MCF 10A (cell line): ENCODE data around the gene HSF2. TPM values are rescaled to one million over a fixed set of nuclear protein-coding genes. Genes with fewer than 3 reads are reported as not detected.
A peak's percentile ranks its signal among the peaks of the same experiment; 100 is the strongest.

Source experiments
- Bru-seq: library from RNA; stranded (reverse); fragments of 400-500 nt; gene quantifications from one replicate; lab custom pipeline; 2021; lab: Mats Ljungman, UMichigan
- BruChase-seq, 2 experiments: library from RNA; stranded (reverse); fragments of 400-500 nt; gene quantifications; one replicate each; lab custom pipeline; 2021; lab: Mats Ljungman, UMichigan
- BruUV-seq: library from RNA; stranded (reverse); fragments of 400-500 nt; replicated peaks from 2 replicates; lab custom pipeline; 2021; lab: Mats Ljungman, UMichigan
- CTCF ChIA-PET: fragments of 300-600 bp; sonication (Branson Sonifier 250); formaldehyde crosslinking; extraction: SDS; loops from one replicate; lab custom pipeline; 2021; ENCODE audit warnings: antibody characterized with exemption, inconsistent platforms; lab: Yijun Ruan, JAX
- POLR2A ChIA-PET: fragments of 300-600, 350-650 bp; sonication (Branson Sonifier 250); formaldehyde crosslinking; extraction: SDS; loops from one replicate; lab custom pipeline; 2020; ENCODE audit warnings: antibody characterized with exemption, inconsistent platforms; lab: Yijun Ruan, JAX
- DNase-seq: peaks from one replicate; pipeline ENCODE4 v3.0.0-alpha.2; 2018; ENCODE audit not compliant: unreplicated experiment
- H3K27ac Mint-ChIP-seq: one replicate; pipeline ENCODE4 v1.8.0; 2022; ENCODE audit warnings: mild to moderate bottlenecking, low read depth, mixed read lengths; ENCODE audit not compliant: unreplicated experiment
- H3K27me3 Mint-ChIP-seq: one replicate; pipeline ENCODE4 v1.8.0; 2022; ENCODE audit warnings: mixed read lengths; ENCODE audit not compliant: insufficient read depth, unreplicated experiment
- H3K36me3 Mint-ChIP-seq: one replicate; pipeline ENCODE4 v1.8.0; 2022; ENCODE audit warnings: mild to moderate bottlenecking, moderate library complexity, mixed read lengths; ENCODE audit not compliant: insufficient read depth, unreplicated experiment
- H3K4me1 Mint-ChIP-seq: one replicate; pipeline ENCODE4 v1.8.0; 2022; ENCODE audit warnings: mixed read lengths; ENCODE audit not compliant: insufficient read depth, unreplicated experiment
- H3K4me3 Mint-ChIP-seq: one replicate; pipeline ENCODE4 v1.8.0; 2022; ENCODE audit warnings: mild to moderate bottlenecking, moderate library complexity, mixed read lengths; ENCODE audit not compliant: unreplicated experiment
- H3K9me3 Mint-ChIP-seq: one replicate; pipeline ENCODE4 v1.8.0; 2022; ENCODE audit warnings: mixed read lengths; ENCODE audit not compliant: unreplicated experiment
- CTCF ChIP-seq: fragments of 200-600 bp; IDR thresholded peaks from one replicate; pipeline ENCODE4 v1.8.0; 2022; ENCODE audit warnings: antibody characterized with exemption, mild to moderate bottlenecking; ENCODE audit not compliant: unreplicated experiment
- intact Hi-C: fragments of 100-400 bp; cut with micrococcal nuclease; formaldehyde crosslinking; loops from 2 replicates; pipeline ENCODE4 v1.14.1; 2022
- long read RNA-seq: library from polyadenylated mRNA; stranded (forward); transcript quantifications from one replicate; pipeline ENCODE4 v2.0.0, GENCODE V29; 2022
- total RNA-seq: library from RNA; stranded (reverse); gene quantifications from 2 replicates; pipeline ENCODE4 v1.2.3, GENCODE V29; 2022

The HSF2 gene
- total RNA-seq (8.2 and 8.6 TPM in 2 replicates), Bru-seq, nascent RNA (percentile 79 among the genes with signal in this experiment), BruChase-seq, experiment 1, labeled RNA remaining after a 6-hour chase (percentile 58 among the genes with signal in this experiment), BruChase-seq, experiment 2, labeled RNA remaining after a 2-hour chase (percentile 73 among the genes with signal in this experiment)
- long read RNA-seq, transcript HSF2-202 (12 exons, 2,643 nt): major isoform, 25 of 36 reads
- long read RNA-seq, transcript HSF2-201 (13 exons, 2,549 nt): minor isoform, 11 of 36 reads
- long read RNA-seq, partial matches to known transcripts: 0 of 36 reads
- long read RNA-seq, other reads (novel, unspliced or antisense): 0 of 36 reads

- no TSS peak for BruUV-seq
Measured at GRCh38 chr6:122399348-122400120, at the start of gene HSF2. Gene HSF2, plus strand, starts transcription at chr6:122399652. Its CDS starts 86 bp downstream, at chr6:122399738.

GRCh38 chr6:122352981-122353664 is 46.3 kb upstream of the HSF2 start:
- no peak overlapping the region for H3K27ac Mint-ChIP-seq
- intact Hi-C loops: no loop called here
- H3K4me3 Mint-ChIP-seq: no peak overlapping the region
- no peak for DNase-seq
- H3K4me1 Mint-ChIP-seq: no peaks in the 10 kb centered on the region
- no peak for TF ChIP-seq CTCF
- POLR2A ChIA-PET: interaction anchor here (0.5 to 1.3 kb wide), 3 partner anchors 9 to 48 kb away, joined by 3 to 4 read pairs (median 3); no protein-coding TSS in a partner anchor
- H3K27me3 Mint-ChIP-seq: peaks cover 81% of the 10 kb centered on the region
- H3K9me3 Mint-ChIP-seq: no peaks in the 10 kb centered on the region
- H3K36me3 Mint-ChIP-seq: no peaks in the 10 kb centered on the region
- CTCF ChIA-PET: interaction anchor here (0.6 kb wide), 1 partner anchor 58 kb away, joined by 3 read pairs; no protein-coding TSS in a partner anchor
- BruUV-seq: no TSS peak

More at GRCh38 chr6:122399348-122400120, at the start of gene HSF2:
- peaks cover 22% of the 10 kb centered on the region for H3K4me1 Mint-ChIP-seq
- no peak for TF ChIP-seq CTCF
- no peaks in the 10 kb centered on the region for H3K9me3 Mint-ChIP-seq
- peak; percentile 97 for DNase-seq
- peak within 1 kb of the TSS; percentile 96 for H3K27ac Mint-ChIP-seq
- intact Hi-C loops: loop anchor here (5.0 kb wide), 1 partner anchor 73 kb away; the partner anchor contains the start of gene SERINC1
- ChIA-PET POLR2A (interaction anchor here (0.7 to 1.6 kb wide), 9 partner anchors 10 to 357 kb away, joined by 3 to 22 read pairs (median 3); partner anchors contain the start of gene SERINC1), CTCF (interaction anchor here (1.0 kb wide), 1 partner anchor 399 kb away, joined by 4 read pairs; no protein-coding TSS in a partner anchor)
- H3K36me3 Mint-ChIP-seq: no peaks in the 10 kb centered on the region
- peak within 1 kb of the TSS; percentile 92 for H3K4me3 Mint-ChIP-seq
- no peaks in the 10 kb centered on the region for H3K27me3 Mint-ChIP-seq

GRCh38 chr6:122360809-122361208 is 38.6 kb upstream of the HSF2 start:
- H3K36me3 Mint-ChIP-seq: no peaks in the 10 kb centered on the region
- no peaks in the 10 kb centered on the region for H3K4me1 Mint-ChIP-seq
- no peak overlapping the region for H3K27ac Mint-ChIP-seq
- DNase-seq: no peak
- no peak for TF ChIP-seq CTCF
- ChIA-PET POLR2A (no interaction called here), CTCF (interaction anchor here (0.7 kb wide), 1 partner anchor 105 kb away, joined by 3 read pairs; no protein-coding TSS in a partner anchor)
- no TSS peak for BruUV-seq
- no peak overlapping the region for H3K4me3 Mint-ChIP-seq
- H3K9me3 Mint-ChIP-seq: no peaks in the 10 kb centered on the region
- intact Hi-C loops: no loop called here
- H3K27me3 Mint-ChIP-seq: peaks cover 63% of the 10 kb centered on the region
